CD4-positive, alpha-beta T cell treated with Interleukin-2 at 100 ng/mL for 4 hours (primary cell): Measurements from ENCODE around the gene KIF22.

ENCODE experiments used
- DNase-seq: peaks from one replicate; pipeline ENCODE4 v3.0.0-alpha.2; 2020; ENCODE audit warnings: low spot score

The KIF22 gene

DNA sequence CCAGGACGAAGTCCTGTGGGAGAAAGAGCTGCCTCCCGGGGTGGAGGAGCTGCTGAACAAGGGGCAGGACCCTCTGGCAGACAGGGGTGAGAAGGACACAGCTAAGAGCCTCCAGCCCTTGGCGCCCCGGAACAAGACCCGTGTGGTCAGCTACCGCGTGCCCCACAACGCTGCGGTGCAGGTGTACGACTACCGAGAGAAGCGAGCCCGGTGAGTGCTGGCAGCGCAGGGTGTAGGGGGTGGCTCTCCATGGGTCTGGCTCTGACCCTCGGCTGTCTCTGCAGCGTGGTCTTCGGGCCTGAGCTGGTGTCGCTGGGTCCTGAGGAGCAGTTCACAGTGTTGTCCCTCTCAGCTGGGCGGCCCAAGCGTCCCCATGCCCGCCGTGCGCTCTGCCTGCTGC, 51.1 kb downstream of the KIF22 start:
- DNase-seq: no peak

DNA sequence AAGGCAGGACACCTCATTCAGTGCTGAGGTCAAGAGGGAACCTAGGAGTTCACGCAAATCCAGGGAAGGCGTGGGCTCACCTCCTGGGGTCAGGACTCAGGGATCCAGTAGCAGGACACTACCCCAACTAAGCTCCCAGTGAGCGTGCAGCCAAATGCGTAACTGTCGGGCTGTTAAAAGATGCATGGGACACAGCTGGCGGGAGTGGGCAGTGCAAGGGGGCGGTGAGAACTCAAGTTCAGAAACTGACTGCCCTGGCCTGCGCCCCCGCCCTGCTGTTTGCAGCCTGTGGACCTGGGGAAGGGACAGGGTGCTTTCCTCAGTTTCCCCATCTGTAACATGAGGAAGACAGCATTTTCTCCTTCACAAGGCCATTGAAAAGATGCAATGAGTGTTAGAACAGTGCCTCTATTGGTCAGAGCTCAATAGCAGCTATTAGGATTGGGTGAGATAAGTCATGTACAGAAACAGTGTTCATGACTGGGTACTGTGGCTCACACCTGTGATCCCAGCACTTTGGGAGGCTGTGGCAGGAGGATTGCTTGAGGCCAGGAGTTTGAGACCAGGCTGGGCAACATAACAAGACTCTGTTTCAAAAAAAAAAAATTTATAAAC, 52.3 kb downstream of the KIF22 start:
- no peak for DNase-seq

DNA sequence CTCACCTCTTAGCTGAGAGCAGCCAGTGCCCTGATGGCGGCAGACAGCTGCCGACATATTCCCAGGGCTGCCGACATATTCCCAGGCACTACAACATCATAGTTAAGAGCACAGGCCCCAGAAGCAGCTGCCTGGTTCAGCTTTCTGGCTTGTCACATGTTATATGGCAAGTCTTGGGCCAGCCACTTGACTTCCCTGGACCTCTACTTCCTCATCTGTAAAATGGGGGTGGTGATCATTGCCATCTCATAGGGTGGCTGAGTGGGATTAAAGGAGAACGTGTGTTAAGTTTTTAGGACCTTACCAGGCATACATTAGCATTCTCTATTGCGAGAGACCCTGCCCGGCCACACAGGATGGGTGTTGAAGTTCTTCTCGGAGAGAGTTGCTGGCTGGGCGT, 53.4 kb downstream of the KIF22 start:
- DNase-seq: no peak

DNA sequence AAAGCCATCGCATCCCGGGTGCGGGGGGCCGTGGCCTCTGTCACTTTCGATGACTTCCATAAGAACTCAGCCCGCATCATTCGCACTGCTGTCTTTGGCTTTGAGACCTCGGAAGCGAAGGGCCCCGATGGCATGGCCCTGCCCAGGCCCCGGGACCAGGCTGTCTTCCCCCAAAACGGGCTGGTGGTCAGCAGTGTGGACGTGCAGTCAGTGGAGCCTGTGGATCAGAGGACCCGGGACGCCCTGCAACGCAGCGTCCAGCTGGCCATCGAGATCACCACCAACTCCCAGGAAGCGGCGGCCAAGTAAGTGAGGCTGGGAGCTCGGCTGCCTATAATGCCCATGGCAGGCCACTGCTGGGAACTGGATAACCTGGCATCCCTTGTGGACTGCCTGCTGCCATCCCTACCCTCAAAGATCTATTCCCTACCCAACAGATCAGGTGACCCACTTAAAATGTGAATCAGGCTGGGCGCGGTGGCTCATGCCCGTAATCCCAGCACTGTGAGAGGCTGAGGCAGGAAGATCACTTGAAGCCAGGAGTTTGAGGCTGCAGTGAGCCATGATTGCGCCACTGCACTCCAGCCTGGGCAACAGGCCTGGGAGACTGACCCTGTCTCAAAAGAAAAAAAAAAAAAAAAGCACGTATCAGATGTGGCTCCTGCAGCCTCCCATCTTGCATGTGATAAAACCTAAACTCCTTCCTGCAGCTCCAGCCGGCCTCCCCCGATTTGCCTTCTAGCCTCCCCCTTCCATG, 54.2 kb downstream of the KIF22 start:
- no peak for DNase-seq

DNA sequence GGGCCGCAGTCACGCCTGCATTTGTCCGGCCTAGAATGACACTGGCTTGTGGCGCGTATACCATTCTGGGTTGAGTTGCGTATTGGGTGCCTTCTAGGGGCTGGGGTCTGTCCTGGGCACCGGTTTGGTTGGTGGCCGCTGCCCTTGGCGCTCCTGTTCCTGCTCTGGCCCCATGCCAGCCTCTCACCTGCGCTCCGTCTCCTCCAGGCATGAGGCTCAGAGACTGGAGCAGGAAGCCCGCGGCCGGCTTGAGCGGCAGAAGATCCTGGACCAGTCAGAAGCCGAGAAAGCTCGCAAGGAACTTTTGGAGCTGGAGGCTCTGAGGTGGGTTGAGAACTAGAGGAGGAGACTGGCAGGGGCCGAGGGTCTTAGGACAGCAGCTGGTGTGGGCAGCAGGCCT, 55.1 kb downstream of the KIF22 start:
- no peak for DNase-seq

DNA sequence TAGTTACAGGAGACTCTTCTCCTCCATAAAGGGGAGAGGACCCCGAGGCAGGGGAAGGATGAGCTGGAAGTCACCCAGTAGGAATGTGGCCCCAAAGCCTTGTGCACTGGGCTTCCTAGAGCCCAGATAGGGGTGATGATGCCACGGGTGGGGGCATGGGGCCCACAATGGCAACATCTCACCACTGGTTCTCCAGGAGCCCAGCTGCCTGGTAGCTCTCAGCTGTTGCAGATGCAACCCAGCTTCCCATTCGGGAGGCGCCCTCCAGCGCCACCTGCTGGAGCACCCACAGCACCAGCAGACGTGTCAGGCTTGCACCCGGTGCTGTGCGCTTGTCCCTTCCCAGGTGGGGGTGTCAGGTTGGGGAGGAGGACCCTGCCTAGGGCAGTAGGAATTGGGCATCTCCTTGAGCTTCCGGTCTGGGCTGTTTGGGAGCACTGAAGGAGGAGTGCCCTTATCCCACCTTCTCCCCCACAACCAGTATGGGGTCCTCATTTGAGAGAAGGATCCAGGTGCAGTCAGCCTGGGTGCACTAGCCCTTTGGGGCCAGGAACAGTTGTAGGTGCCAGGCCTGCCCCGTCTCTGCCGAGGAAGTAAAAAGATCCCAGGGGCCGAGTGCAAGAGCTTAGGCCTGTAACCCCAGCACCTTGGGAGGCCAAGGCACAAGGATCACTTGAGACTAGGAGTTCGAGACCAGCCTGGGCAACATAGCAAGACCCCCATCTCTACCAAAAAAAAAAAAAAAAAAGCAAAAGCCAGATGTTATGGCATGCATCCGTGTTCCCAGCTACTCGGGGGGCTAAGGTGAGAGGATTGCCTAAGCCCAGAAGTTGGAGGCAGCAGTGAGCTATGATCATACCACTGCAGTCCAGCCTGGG, 58.1 kb downstream of the KIF22 start:
- DNase-seq: peak; percentile 82

DNA sequence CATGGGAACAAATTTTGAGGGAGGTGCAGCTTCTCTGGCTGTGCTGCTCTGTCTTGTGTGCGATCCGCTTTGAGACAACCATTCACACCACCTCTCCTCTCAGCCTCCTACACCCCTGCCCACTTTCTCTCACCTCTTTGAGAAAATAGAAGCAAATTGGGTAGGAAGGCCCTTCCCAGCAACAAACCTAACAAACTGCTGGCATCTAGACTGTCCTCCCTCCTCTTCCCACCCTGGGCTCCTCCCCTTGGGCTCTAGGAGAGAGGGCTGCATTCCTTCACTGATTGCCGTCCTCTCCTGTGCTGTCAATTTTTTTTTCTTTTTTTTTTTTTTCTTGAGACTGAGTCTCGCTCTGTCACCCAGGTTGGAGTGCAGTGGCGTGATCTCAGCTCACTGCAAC, 59.0 kb downstream of the KIF22 start:
- no peak for DNase-seq

DNA sequence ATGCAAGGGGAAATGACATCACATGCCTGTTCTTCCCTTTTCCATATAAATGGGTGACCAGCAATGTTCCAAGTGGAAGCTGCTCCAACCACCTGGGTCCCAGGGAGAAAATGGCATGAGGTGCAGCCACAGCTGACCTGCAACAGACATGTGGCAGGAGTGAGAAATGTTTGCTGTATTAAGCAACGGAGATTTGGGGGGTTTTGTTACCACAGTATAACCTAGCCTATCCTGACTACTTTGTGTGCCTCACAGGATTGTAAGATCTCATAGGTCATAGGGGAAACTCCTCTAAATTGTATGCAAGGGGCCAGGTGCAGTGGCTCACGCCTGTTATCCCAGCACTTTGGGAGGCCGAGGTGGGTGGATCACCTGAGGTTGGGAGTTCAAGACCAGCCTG, 60.4 kb downstream of the KIF22 start:
- DNase-seq: no peak

DNA sequence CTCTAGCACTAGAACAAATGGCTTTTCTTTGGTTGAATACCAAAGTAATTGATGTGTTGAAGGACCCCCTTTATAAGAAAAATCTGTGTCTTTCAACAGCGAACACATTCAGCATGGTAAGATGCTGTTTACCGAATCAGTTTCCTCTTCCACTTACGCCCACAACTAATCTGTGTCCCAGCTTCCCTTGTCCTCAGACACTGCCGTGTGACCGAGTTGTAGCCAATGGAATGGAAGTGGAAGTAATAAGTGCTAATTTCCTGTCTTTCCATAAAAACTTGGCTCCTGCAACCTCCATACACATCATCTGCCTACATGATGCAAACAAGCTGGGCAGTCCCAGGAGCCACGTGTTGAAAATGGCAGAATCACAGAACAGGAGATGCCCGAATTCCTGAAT, 62.1 kb downstream of the KIF22 start:
- no peak for DNase-seq

DNA sequence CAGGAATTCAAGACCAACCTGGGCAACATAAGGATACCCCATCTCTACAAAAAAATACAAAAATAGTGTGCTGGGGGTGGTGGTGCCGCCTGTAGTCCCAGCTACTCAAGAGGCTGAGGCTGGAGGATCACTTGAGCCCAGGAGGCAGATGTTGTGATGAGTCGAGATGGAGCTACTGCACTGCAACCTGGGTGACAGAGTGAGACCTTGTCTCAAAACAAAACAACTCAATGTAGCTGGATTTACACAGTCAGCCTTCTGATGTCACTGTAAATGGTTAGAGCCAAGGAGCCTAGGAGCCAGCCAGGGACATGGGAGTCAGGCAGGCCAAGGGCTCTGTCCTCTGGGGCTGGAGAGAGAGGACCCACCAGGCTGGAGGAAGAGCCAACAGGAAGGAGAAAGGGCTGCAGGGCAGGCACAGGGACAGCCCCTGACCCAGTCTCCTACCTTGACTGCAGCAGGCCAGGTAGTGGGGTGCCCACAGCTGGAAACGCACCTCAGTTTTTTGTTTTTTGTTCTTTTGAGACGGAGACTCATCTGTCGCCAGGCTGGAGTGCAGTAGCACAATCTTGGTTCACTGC, 64.1 kb downstream of the KIF22 start:
- no peak for DNase-seq
